ENCODE measurements around the gene VKORC1.

DNA sequence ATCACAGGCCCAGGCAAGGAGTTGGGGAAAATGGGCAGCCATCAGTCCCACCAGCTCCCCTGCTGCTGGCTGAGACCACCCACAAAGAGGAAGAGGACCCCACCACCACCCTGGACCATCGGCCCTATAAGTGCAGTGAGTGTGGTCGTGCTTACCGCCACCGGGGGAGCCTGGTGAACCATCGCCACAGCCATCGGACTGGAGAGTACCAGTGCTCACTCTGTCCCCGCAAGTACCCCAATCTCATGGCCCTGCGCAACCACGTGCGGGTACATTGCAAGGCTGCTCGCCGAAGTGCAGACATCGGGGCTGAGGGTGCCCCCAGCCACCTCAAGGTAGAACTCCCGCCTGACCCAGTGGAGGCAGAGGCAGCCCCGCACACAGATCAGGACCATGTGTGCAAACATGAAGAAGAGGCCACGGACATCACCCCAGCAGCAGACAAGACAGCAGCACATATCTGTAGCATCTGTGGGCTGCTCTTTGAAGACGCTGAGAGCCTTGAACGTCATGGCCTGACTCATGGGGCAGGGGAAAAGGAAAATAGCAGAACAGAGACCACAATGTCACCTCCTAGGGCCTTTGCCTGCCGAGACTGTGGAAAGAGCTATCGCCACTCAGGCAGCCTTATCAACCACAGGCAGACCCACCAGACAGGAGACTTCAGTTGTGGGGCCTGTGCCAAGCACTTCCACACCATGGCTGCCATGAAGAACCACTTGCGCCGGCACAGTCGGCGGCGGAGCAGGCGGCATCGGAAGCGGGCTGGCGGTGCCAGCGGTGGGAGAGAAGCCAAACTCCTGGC lies 16.8 kb downstream of the VKORC1 start:
- TF ChIP-seq EZH2 (IDR thresholded peaks at IDR 0.05; ENCODE audit: borderline replicate concordance, low read depth, low read length, poor library complexity, severe bottlenecking) = no peak
- TF ChIP-seq, protein P1, sequence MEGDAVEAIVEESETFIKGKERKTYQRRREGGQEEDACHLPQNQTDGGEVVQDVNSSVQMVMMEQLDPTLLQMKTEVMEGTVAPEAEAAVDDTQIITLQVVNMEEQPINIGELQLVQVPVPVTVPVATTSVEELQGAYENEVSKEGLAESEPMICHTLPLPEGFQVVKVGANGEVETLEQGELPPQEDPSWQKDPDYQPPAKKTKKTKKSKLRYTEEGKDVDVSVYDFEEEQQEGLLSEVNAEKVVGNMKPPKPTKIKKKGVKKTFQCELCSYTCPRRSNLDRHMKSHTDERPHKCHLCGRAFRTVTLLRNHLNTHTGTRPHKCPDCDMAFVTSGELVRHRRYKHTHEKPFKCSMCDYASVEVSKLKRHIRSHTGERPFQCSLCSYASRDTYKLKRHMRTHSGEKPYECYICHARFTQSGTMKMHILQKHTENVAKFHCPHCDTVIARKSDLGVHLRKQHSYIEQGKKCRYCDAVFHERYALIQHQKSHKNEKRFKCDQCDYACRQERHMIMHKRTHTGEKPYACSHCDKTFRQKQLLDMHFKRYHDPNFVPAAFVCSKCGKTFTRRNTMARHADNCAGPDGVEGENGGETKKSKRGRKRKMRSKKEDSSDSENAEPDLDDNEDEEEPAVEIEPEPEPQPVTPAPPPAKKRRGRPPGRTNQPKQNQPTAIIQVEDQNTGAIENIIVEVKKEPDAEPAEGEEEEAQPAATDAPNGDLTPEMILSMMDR (conservative IDR thresholded peaks at IDR 0.05; ENCODE audit: low read depth, low read length) = no peak

All from A673 (cell line).